ENCODE data around the gene SERTAD3. TPM values are rescaled to one million over a fixed set of nuclear protein-coding genes. Genes with fewer than 3 reads are reported as not detected.

The SERTAD3 gene
- total RNA-seq, 4 donors from 2014 or later = 16.4 to 29.8 (median 19.1) TPM

DNA sequence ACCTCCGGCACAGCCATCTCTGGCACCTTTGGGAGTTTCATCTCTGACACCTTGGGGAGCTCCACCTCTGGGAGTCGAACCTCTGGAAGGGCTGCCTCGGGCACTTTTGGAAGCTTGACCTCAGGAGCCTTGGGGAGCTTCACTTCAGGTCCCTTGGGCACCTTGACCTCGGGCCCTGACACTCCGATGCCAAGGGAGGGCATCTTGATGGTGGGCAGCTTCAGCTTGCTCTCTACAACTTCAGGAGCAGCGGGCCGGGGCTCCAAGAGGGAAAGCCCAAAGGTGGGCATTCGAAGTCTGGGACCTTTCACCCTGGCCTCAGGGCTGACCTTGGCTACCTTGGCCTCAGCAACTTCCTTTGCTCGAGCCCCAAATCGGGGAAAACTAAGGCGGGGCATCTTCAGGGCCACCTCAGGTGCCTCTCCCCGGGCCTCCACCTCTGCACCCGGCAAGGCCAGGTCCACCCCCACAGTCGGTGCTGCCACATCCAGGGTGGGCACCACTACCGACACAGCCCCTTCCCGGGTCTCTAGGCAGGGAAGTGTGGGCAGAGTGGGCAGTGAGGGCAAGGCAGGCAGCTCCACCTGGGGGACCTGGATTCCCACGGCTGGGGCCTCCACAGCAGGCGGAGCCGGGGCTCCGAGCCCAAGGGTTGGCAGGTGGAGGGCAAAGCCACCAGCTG, 47.1 kb downstream of the SERTAD3 start:
- no peaks in the 10 kb centered on the region for H3K27me3 ChIP-seq
- H3K4me1 ChIP-seq = peaks cover 21% of the 10 kb centered on the region
- no peaks in the 10 kb centered on the region for H3K9me3 ChIP-seq
- H3K36me3 ChIP-seq = no peaks in the 10 kb centered on the region
- no peak overlapping the region for H3K27ac ChIP-seq
- 90% methylated on average over 7 of the region's 20 CpGs for WGBS
- H3K4me3 ChIP-seq = no peak overlapping the region
- no peak for DNase-seq (ENCODE audit: low spot score in 2 of 2)
- no peak for TF ChIP-seq POLR2AphosphoS5 (IDR thresholded peaks at IDR 0.05)
- no peak for TF ChIP-seq POLR2A (IDR thresholded peaks at IDR 0.05)
- TF ChIP-seq, protein P1, sequence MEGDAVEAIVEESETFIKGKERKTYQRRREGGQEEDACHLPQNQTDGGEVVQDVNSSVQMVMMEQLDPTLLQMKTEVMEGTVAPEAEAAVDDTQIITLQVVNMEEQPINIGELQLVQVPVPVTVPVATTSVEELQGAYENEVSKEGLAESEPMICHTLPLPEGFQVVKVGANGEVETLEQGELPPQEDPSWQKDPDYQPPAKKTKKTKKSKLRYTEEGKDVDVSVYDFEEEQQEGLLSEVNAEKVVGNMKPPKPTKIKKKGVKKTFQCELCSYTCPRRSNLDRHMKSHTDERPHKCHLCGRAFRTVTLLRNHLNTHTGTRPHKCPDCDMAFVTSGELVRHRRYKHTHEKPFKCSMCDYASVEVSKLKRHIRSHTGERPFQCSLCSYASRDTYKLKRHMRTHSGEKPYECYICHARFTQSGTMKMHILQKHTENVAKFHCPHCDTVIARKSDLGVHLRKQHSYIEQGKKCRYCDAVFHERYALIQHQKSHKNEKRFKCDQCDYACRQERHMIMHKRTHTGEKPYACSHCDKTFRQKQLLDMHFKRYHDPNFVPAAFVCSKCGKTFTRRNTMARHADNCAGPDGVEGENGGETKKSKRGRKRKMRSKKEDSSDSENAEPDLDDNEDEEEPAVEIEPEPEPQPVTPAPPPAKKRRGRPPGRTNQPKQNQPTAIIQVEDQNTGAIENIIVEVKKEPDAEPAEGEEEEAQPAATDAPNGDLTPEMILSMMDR (IDR thresholded peaks at IDR 0.05) = no peak
- no peak for TF ChIP-seq EP300 (IDR thresholded peaks at IDR 0.05)

- no peak for DNase-seq (ENCODE audit: low spot score in 2 of 2)
- TF ChIP-seq EP300 (IDR thresholded peaks at IDR 0.05) = no peak
- TF ChIP-seq POLR2A (IDR thresholded peaks at IDR 0.05) = no peak
- TF ChIP-seq, protein P1 (IDR thresholded peaks at IDR 0.05) = no peak
- 84% methylated on average over 9 of the region's 14 CpGs for WGBS
These were observed 48.2 kb downstream of the SERTAD3 start for GRCh38 chr19:40395956-40396355.

GRCh38 chr19:40394816-40395210, 49.3 kb downstream of the SERTAD3 start:
- Histone ChIP-seq H3K27ac (no peak overlapping the region), H3K27me3 (no peaks in the 10 kb centered on the region), H3K9me3 (no peaks in the 10 kb centered on the region), H3K4me1 (peaks cover 18% of the 10 kb centered on the region), H3K4me3 (no peak overlapping the region), H3K36me3 (no peaks in the 10 kb centered on the region)
- WGBS = 79% methylated on average over 13 of the region's 13 CpGs
- no peak for DNase-seq (ENCODE audit: low spot score in 2 of 2)
- TF ChIP-seq, protein P1 (IDR thresholded peaks at IDR 0.05) = no peak
- TF ChIP-seq POLR2A (IDR thresholded peaks at IDR 0.05) = no peak
- TF ChIP-seq EP300 (IDR thresholded peaks at IDR 0.05) = no peak
- no peak for TF ChIP-seq POLR2AphosphoS5 (IDR thresholded peaks at IDR 0.05)

More at GRCh38 chr19:40395956-40396355, 48.2 kb downstream of the SERTAD3 start:
- H3K27me3 ChIP-seq = no peaks in the 10 kb centered on the region
- no peaks in the 10 kb centered on the region for H3K36me3 ChIP-seq
- peaks cover 21% of the 10 kb centered on the region for H3K4me1 ChIP-seq
- H3K9me3 ChIP-seq = no peaks in the 10 kb centered on the region
- no peak overlapping the region for H3K27ac ChIP-seq
- H3K4me3 ChIP-seq = no peak overlapping the region

DNA sequence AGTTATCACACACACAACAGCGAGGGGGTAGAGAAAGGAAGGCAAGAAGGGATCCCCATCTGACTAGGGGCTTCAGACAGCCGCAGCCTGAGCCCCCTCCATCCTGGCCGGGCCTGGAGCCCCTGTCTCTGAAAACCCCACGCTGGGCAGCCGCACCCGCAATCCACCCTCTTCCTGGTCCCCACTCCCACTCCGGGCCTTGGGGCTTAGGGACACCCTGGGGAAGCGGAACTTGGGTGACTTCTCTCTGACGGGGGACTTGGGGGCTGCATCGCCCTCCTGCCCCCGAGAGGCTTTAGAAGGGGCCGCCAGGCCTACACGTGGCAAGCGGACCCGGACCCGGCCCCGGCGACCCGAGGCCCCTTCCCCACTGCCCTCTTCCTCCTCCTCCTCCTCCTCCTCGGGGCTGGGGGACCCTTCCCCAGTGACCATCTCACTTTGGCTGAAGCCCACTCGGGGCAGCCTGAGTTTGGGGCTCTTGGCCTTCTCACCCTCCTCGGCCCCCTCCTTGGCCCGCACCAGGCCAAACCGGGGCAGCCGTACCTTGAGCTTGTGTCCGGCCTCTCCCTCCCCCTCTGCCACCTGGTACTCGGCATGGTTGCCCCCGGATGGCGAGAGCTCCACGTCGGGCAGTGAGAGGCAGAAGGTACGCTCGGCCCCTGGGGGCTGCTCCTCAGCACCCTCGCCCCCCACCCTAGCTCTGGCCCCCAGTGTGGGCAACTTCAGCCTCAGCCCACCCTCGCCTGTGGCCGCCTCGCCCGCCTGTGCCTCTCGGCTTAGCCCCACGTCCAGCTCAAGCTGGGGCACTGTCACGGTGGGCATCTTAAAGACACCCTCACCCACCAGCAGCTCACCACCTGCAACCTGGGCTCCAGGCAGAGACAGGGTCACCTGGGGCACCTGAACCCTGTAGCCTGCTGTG, 50.0 kb downstream of the SERTAD3 start:
- H3K4me3 ChIP-seq = no peak overlapping the region
- H3K4me1 ChIP-seq = peaks cover 18% of the 10 kb centered on the region
- H3K36me3 ChIP-seq = no peaks in the 10 kb centered on the region
- TF ChIP-seq EP300 (IDR thresholded peaks at IDR 0.05) (no peak), POLR2A (IDR thresholded peaks at IDR 0.05) (no peak)
- no peak overlapping the region for H3K27ac ChIP-seq
- 92% methylated on average over 11 of the region's 41 CpGs for WGBS
- no peaks in the 10 kb centered on the region for H3K27me3 ChIP-seq
- DNase-seq (ENCODE audit: low spot score in 2 of 2) = no peak
- H3K9me3 ChIP-seq = no peaks in the 10 kb centered on the region

GRCh38 chr19:40392894-40393517, 51.1 kb downstream of the SERTAD3 start:
- TF ChIP-seq EP300 (IDR thresholded peaks at IDR 0.05) = no peak
- TF ChIP-seq POLR2A (IDR thresholded peaks at IDR 0.05) = no peak
- TF ChIP-seq, protein P1 (IDR thresholded peaks at IDR 0.05) = peak in 1 of 2 donors; percentile 11
- no peak overlapping the region for H3K4me3 ChIP-seq
- H3K27me3 ChIP-seq = no peaks in the 10 kb centered on the region
- no peaks in the 10 kb centered on the region for H3K36me3 ChIP-seq
- no peak for DNase-seq (ENCODE audit: low spot score in 2 of 2)
- H3K9me3 ChIP-seq = no peaks in the 10 kb centered on the region
- WGBS = 63% methylated on average over 9 of the region's 9 CpGs
- peaks cover 7% of the 10 kb centered on the region for H3K4me1 ChIP-seq
- no peak overlapping the region for H3K27ac ChIP-seq
